NCI-H1417 treated with DMSO at 0.1 percent for 48 hours (cell line): Measurements from ENCODE around the gene FCHO1.
"Not testable (repeated sequence)": the region's sequence is repeated elsewhere in the genome, so short reads cannot be mapped to it uniquely, and the experiment has no call there.

Experiments used
- DNase-seq: peaks from one replicate; lab custom pipeline; 2025; lab: John Stamatoyannopoulos, UW

Gene FCHO1

DNA sequence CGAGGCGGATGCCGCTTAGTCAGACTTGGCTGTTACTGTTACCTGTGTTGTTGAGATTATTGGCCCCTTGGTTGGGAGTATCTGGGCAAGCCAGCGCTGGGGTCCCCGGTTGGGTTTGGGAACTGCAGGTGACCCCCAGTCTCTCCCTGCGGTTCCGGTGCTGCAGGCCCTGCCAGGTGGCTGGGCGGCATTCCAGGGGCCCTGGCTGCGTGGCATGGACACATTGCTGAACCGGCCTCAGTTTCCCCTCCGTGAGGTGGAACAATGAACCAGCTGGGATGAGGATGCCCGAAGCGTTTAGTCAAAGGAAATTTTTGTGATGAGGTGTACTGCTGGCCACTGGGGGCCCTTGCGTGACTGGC, 44.2 kb downstream of the FCHO1 start:
- no peak for DNase-seq

DNA sequence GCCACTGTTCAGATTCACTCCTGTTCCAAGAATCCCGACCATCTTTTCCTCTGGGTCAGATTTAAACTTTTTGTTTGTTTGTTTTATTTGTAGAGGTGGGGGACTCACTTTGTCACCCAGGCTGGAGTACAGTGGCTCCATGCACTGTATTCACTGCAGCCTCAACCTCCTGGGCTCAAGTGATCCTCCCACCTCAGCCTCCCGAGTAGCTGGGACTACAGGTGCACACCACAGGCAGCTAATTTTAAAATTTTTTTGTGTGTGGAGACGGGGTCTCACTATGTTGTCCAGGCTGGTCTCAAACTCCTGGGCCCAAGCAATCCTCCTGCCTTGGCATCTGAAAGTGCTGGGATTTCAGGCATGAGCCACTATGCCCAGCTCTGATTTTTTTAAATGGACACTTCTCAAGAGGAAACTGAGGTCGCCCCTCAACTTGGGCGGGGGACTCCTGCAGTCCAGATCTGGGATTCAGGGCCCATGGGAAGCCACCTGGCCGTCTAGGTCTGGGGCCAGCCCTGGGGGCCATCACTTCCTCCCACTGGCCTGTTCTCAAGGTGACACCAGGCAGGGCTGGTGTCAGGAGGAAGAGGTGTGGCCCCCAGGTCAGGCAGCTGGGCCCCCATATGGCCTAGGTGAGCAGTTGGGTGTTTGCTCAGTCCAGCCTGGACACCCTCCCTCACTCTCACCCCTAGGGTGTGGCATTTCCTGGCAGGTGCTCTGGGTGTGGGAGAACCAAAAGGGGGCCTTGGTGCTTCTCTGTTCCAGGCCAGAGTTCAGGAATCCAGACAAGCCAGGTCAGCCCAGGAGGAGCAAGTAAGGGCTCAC, 44.9 kb downstream of the FCHO1 start:
- DNase-seq = no peak

DNA sequence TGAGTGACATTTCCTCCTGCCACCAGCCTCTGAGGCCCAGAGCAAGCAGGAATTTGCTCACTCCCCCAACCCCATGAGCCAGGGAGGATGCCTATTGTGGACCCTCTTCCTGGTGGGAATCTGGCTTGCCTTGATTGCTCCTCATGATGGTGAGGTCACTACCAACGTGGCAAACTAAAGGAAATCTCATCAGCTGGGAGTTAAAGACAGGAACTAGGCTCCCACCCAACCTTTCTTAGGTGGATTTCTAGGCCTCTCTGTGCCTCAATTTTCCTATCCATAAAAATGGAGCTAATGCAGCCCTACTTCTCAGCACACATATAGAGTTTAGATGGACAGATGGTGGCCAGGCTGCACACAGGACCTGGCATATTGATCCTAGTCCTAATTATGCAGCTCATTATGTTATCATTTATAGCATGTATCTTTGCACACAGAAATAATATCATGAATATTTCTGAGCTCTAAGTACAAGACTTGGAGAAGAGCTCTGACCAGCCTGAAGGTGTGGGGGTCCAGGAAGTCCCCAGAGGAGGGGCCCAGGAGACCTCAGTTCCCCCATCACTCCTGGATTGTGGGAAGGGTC, 45.7 kb downstream of the FCHO1 start:
- no peak for DNase-seq

DNA sequence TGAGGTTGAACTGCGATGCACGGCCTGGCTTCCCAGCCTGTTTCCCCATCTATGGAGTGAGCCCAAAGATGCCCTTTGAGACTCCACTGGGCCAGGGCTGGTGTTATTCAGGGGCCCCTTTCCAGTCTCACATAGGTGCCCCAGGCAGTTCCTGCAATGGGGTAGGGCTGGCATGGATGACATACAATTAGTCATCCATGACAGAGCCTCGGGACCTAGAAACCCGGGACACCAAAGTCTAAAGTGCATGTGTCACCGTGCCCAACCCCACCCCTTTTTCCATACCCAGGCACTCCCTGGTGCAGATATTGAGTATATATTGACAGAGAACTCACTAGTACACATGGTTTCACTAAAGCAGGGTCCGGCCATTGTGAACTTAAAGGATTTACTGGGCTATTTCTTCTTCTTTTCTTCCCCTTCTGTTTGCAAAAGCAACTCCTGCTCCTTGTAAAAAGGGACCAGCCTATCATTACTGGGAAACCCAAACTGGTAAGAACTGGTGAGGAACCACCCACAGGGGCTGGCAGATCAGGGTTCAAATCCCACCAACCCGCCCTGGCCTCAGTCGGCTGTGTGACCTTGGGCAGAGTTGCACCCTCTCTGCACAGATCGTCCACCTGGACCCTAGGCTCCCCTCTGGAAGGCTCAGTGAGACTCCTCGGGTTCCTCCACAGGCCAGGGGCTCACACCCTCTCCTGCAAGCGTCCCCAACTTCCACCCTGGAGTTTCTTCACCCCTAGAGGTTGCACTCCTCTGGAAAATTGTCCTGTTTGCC, 46.3 kb downstream of the FCHO1 start:
- no peak for DNase-seq

DNA sequence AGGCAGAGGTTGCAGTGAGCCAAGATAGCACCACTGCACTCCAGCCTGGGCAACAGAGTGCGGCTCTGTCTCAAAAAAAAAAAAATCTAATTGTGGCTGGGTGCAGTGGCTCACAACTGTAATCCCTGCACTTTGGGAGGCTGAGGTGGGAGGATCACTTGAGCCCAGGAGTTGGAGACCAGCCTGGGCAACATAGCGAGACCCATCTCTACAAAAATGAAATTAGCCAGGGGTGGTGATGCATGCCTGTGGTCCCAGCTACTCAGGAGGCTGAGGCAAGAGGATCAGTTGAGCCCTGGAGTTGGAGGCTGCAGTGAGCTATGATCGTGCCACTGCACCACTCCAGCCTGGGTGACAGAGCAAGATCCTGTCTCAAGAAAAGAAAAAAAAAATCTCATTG, 47.3 kb downstream of the FCHO1 start:
- not testable (repeated sequence) for DNase-seq

DNA sequence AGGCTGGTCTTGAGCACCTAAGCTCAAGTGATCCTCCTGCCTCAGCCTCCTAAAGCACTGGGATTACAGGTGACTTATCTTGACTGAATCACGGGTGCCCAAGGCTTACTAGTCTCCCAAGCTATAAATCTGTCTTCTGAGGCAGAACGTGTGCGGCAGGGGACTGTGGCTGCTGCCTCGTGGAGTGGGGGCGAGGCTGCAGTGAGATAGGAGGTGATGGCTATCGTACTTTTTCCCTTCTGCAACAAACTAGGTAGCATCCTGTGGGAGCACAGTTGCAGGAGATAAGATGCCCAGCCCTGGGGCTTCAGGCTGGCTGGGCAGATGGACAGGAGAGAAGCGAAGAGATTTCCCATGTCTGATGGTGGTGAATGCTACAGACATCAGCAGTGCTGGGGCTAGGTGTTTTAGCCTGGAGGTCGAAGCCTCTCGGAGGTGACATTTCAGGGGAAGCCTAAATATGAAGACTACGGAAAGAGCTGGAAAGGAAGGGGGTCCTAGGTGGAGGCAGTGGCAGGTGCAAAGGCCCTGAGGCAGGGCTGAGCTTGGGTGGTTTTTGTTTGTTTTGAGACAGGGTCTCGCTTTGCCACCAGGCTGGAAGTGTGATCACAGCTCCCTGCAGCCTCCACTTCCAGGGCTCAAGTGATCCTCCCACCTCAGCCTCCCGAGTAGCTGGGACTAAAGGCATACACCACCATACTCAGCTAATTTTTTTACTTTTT, 51.0 kb downstream of the FCHO1 start:
- no peak for DNase-seq

DNA sequence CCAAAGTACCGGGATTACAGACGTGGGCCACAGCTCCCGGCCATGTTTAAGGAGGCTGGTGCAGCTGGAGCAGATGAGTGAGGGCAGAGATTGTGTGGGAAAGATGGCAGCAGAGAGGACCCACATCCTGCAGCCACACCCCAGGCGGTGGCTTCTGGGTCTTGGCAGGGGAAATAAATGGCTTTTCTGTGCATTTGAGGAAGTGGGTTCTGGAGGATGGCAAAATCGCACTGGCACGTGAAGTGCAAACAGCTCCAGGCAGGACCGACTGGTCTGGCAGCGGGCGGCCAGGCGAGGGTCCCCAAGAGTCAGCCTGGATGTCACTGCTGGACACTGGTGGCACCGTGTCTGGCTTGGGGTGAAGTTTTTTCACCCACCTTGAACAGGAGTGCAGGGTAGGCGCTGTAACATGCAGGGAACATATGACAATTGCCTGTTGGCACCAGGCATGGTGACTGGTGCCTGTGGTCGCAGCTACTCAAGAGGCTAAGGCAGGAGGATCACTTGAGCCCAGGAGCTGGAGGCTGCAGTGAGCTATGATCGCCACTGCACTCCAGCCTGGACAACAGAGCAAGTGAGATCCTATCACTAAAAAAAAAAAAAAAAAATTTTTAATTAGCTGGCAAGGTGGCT, 52.1 kb downstream of the FCHO1 start:
- DNase-seq = no peak

DNA sequence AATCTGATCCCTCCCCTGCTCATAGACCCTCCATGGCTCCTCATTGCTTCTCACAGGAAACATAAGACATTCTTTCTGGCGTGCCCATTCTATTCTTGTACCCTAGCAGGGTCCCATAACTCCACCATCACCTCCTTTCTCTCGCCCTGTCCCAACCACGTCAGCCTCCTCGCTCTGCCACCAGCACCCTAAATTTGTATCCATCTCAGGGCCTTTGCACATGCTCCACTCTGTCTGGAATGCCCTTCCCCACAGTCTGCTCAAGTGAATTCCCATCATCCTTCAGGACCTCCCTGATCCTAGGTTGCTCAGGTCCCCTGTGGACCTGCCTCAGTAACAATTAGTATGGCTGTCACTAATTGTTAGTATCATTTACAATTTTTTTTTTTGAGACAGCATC, 54.1 kb downstream of the FCHO1 start:
- no peak for DNase-seq

DNA sequence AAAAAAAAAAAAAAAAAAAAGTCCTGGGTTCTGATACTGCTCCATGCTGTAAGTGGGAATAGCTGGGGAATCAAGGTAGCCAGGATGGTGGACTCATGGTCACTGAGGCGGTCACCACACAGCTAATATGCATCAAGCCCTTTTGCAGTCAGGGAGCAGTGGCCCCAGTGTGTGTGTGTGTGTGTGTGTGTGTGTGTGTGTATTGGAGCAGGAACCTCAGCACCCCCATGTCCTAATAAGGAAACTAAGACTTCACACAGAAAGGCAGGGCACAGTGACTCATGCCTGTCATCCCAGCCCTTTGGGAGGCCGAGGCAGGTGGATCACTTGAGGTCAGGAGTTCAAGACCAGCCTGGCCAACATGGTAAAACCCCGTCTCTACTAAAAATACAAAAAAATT, 55.7 kb downstream of the FCHO1 start:
- no peak for DNase-seq

DNA sequence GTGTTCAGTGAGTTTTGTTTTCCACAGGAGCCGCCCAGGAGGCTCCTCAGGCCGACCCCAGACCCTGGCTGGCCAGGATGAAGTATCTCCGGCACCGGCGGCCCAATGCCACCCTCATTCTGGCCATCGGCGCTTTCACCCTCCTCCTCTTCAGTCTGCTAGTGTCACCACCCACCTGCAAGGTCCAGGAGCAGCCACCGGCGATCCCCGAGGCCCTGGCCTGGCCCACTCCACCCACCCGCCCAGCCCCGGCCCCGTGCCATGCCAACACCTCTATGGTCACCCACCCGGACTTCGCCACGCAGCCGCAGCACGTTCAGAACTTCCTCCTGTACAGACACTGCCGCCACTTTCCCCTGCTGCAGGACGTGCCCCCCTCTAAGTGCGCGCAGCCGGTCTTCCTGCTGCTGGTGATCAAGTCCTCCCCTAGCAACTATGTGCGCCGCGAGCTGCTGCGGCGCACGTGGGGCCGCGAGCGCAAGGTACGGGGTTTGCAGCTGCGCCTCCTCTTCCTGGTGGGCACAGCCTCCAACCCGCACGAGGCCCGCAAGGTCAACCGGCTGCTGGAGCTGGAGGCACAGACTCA, 56.5 kb downstream of the FCHO1 start:
- DNase-seq = no peak

DNA sequence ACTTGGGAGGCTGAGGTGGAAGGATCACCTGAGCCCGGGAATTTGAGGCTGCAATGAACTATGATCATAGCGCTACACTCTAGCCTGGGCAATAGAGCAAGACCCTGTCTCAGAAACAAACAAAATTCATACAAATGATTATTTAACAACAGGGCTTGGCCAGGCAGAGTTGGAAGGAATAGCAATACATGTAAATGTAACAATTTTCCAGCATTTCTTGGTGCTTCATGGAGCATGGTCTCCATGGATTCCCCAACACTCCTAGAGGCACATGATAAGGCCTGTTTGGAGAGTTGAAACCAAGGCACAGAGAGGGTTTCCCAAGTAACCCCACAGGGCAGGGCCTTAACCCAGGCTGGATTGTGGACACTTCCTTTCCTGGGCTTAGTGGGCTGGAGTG, 59.8 kb downstream of the FCHO1 start:
- no peak for DNase-seq

DNA sequence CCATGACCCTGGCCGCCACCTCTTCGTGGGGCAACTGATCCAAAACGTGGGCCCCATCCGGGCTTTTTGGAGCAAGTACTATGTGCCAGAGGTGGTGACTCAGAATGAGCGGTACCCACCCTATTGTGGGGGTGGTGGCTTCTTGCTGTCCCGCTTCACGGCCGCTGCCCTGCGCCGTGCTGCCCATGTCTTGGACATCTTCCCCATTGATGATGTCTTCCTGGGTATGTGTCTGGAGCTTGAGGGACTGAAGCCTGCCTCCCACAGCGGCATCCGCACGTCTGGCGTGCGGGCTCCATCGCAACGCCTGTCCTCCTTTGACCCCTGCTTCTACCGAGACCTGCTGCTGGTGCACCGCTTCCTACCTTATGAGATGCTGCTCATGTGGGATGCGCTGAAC, 60.4 kb downstream of the FCHO1 start:
- no peak for DNase-seq

DNA sequence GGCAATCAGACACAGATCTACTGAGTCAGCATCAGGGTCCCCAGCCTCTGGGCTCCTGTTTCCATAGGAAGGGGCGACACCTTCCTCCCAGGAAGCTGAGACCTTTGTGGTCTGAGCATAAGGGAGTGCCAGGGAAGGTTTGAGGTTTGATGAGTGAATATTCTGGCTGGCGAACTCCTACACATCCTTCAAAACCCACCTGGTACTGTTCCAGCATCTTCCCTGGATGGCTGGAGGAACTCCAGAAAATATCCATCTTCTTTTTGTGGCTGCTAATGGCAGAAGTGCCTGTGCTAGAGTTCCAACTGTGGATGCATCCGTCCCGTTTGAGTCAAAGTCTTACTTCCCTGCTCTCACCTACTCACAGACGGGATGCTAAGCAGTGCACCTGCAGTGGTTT, 60.8 kb downstream of the FCHO1 start:
- no peak for DNase-seq

DNA sequence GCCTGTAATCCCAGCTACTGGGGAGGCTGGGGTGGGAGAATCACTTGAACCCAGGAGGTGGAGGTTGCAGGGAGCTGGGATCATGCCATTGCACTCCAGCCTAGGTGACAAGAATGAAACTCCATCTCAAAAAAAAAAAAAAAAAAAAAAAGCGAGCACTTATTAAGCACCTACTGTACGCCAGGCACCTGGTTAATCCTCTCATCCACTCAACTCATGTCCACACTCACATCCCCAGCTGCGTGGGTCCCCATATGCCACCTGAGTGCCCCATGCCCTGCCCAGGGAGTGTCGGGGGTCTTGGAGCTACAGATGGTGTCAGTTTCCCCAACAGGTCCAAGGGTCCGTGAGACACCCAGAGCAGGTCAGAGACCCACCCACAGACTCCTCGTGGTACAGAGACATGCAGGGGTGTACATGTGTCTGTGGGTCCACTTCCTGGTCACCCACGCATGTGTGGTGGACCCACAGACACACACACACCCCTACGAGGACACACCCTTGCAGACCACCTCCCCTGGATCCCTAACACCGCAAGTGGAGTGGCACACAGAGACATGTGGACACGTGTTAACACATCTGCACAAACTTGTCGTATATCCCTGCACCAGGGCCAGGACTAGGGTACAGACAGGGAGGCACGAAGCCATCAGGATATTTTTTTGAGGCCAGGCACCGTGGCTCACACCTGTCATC, 66.5 kb downstream of the FCHO1 start:
- DNase-seq = no peak

DNA sequence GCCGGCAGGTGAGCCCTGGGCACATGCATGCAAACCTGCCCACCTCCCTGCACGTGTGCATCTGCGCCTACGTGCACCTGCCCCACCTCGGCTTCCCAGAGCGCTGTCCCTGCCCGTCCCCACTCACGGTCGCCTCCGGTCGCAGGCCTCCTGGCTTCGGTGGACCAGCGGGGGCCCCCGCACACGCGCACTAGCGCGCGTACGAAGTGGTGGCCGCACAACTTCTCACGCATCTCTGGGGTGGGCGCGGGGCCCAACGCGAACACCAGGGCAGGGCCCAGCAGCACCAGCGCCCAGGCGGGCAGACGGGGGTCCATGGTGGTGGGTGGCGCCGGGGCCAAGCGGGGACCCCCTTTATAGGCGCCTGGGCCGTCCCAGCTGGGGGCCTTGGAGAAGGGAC, 69.9 kb downstream of the FCHO1 start, which contains the start of gene INSL3:
TSS of gene INSL3 (minus strand) at position 330 of the 400 bp plus-strand sequence. CDS start at position 317, 13 bp downstream.
- DNase-seq = no peak

DNA sequence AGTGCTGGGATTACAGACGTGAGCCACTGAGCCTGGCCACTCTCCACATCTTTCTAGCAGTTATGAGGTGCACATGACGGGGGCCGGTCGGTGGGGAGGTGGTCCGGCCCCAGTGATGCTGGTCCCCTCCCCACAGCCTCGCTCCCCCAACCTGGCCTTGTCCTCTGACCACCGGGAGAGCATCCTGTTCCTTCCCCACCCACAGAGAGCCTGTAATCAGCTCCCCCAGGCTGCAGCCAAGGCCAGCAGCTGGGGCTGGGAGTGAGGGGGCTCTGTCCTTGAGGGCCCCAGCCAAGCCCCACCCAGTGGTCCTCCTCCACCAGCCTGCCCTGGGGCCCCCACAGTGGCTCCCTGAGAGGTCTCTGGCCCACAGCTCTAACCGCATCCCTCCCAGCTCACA, 73.1 kb downstream of the FCHO1 start:
- no peak for DNase-seq

DNA sequence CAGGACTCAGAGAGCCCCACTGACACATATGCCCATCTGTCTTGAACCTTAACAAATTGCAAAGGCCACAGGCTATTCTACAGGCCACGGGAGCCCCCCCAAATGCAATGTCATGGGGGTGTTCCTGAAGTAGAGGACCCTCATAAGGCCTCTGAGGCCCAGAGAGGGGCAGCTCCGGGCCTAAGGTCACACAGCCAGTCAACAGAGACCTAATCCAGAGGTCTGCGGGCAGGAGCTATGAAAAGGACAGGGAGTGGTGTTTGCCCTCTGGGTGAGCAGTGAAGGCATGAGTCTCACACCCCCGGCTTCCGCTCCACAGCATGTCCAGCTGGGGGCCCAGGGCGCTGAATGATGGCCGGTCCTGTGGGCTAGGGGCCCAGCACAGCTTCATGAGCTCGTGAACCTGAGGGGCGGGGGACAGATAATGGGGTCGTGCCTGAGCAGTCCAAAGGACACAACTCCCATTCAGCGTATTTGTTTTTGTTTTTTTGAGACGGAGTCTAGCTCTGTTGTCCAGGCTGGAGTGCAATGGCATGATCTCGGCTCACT, 75.3 kb downstream of the FCHO1 start:
- DNase-seq = no peak

DNA sequence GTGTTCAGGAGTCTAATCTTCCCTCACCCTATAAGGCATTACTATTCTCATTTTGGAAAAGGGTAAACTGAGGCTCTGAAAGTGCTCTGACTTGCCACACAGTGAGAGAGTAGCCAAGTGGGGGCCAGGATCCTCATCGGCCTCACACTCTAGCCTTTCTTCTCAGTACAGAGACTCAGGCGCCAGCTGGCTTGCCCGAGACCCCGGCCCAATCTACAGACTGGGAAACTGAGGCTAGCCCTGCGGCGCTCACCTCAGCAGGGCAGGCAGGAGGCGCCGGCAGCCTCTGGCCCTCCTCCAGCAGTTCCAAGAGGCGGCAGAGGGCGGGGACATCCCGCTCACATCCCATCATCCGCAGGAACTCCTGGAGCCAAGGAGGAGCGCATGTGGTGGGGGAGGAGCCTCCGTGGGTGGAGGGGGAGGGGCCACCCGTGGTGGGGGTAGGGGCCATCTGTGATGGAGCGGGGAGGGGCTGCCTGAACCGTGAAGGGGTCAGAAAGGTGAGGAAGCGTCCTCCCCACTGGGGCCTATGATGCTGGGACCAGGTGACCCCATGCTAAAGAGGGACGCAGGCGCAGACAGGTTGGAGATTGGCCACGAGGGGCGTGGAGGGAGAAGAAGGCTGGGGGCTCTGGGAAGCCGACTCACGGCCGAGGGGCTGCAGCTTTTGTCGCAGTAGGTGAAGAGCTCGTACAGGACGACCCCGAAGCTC, 78.7 kb downstream of the FCHO1 start:
- no peak for DNase-seq

DNA sequence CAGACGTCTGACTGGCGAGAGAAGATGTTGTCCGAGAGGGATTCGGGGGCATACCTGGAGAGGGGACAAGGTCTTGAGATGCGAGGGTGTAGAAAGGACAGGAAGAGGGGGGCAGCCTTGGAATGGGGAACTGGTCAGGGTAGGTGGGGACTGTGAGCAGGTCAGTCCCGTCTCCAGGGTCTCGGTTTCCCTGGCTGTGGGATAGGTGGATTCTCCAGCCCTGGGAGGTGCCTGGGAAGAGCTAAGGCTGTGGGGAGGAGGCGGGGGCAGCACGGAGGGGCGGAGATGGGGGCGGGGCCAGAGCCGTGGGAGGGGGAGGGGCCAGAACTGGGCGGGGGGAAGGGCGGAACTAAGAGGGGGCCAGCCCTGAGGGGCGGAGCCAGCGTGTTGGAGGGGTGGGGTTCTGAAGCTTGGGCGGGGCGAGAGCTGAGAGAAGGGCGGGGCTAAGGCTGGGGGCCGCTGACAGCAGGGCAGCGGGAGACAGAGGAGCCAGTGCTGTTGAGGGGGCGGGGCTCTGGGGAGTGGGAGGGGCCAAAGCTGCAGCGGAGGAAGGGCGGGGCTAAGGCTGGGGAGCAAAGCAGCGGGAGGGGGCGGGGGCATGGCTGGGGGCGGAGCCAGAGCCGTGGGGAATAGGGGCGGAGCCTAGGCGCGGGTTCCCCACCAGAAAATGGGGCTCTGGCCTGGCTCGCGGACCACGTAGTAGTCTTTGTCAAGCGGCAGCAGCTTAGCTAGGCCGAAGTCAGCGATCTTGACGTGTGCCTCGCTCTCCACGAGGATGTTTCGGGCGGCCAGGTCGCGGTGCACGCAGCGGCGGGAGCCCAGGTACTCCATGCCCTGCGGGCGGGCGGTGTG, 79.5 kb downstream of the FCHO1 start:
- DNase-seq = peak; percentile 34
